VCaP (cell line): ENCODE data around the gene CLCN1.

Experiments
- H3K27ac ChIP-seq: fragments of 450-650 bp; 2 replicates; pipeline ENCODE4 v1.5.1; 2017
- TF ChIP-seq, protein P1 (sequence below): fragments of 450-650 bp; conservative IDR thresholded peaks from 2 replicates; pipeline ENCODE4 v1.5.1; 2017; ENCODE audit warnings: mild to moderate bottlenecking, moderate library complexity

Gene CLCN1

DNA sequence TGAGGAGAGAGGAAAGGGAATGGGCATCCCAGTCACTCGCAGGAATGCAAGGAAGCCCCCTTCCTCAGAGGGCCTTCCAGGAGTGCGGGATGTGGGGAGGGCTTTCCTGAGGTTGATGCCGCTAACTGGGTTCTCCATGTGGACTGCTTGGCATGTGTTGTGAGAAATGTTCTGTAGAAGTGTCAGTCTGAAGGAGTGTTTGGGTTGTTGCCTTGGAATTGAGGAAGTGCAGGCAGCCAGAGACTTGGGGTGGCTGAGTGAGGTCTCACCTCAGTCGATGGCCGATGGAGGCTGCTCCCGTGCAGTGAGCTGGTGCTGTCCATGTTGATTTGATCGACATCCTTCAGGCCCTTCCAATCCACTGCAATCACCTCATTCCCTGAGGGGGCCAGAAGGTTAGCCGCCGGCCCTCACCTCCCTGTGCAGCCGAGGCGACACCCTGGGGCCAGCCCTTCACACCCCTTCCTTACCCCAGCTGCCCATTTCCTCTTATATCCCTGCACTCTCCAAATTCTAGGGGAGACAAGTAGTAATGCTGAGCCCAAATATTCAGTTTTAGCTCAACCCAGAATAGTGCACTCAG lies 44.0 kb downstream of the CLCN1 start:
- TF ChIP-seq, protein P1, sequence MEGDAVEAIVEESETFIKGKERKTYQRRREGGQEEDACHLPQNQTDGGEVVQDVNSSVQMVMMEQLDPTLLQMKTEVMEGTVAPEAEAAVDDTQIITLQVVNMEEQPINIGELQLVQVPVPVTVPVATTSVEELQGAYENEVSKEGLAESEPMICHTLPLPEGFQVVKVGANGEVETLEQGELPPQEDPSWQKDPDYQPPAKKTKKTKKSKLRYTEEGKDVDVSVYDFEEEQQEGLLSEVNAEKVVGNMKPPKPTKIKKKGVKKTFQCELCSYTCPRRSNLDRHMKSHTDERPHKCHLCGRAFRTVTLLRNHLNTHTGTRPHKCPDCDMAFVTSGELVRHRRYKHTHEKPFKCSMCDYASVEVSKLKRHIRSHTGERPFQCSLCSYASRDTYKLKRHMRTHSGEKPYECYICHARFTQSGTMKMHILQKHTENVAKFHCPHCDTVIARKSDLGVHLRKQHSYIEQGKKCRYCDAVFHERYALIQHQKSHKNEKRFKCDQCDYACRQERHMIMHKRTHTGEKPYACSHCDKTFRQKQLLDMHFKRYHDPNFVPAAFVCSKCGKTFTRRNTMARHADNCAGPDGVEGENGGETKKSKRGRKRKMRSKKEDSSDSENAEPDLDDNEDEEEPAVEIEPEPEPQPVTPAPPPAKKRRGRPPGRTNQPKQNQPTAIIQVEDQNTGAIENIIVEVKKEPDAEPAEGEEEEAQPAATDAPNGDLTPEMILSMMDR = no peak
- H3K27ac ChIP-seq = no peak overlapping the region

GRCh38 chr7:143360788-143361551 lies 45.1 kb downstream of the CLCN1 start:
- TF ChIP-seq, protein P1 = no peak
- H3K27ac ChIP-seq = no peak overlapping the region

DNA sequence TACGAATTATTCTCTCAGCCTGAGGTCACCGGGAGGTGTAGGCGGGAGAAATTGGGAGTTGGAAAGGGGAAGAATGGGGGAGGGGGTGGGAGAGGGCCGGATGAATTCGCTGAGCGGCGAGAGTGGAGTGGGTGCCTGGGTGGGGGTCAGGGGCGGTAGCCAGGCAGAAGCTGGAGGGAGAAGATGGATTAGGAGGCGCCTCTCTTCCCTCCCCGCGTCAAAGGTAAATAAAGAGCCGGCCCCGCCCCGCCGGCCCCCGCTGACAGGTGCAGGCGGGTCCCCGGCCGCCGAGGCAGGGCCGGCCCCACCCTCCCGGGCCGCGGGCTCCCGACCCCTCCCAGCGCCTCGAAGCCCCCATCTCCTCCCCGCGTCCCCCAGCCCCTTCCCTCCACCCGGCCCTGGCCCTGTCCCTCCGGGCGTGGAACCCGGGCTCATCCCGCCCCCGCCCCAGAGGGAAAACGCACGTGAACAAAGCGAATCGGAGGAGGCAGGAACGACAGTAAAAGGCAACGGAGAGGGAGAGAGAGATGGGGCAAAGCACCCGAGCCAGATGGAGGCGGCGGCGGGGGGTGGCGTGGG lies 45.7 kb downstream of the CLCN1 start:
- peak overlapping the region; percentile 58; the same call in 1 of the 2 replicates for H3K27ac ChIP-seq
- TF ChIP-seq, protein P1 = no peak

DNA sequence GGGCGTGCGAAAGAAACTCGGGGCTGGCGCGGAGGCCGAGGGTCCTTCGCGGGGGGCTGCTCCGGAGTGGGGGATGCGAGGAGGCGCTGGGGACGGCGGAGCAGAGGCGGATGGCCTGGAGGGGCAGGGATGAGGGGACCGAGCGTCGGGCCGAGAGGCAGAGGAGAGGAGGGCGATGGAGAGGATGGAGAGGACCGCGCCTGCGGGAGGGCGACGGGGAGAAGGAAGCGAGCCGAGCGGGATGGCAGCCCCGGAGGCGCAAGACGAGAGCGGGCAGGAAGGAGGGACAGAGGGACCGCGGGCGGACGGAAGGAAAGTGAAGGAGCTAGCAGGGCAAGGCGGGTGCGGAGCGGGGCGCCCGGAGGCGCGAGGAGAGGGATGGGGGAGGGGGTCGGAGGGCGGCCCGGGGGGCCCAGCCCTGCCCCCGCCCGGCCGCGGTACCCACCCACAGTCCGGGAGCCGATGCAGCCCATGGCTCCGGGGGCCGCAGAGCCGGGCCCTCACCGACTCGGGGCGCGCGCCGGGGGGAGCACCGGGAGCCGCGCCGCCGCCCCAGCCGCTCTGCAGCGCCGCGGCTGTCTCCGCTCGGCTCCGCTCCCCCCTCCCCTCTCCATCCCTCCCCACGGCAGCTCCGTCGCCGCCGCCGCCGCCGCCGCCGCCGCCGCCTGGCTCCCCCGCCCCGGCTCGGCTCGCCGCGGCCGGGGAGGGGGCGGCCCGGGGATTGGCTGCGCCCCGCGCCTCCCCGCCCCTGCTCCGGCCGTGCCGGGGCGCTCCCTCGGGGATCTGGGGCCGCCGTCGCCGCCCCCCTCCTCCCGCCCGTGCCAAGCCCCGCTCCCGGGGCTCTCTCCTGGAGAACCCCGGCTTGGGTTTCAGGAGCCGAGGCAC lies 46.5 kb downstream of the CLCN1 start, which contains the start of gene FAM131B:
FAM131B (minus strand) TSS at position 583 of the 885 bp plus-strand sequence; CDS start at position 473, 110 bp downstream.
- peak within 1 kb of the TSS; percentile 58; the same call in 1 of the 2 replicates for H3K27ac ChIP-seq
- TF ChIP-seq, protein P1 = no peak

DNA sequence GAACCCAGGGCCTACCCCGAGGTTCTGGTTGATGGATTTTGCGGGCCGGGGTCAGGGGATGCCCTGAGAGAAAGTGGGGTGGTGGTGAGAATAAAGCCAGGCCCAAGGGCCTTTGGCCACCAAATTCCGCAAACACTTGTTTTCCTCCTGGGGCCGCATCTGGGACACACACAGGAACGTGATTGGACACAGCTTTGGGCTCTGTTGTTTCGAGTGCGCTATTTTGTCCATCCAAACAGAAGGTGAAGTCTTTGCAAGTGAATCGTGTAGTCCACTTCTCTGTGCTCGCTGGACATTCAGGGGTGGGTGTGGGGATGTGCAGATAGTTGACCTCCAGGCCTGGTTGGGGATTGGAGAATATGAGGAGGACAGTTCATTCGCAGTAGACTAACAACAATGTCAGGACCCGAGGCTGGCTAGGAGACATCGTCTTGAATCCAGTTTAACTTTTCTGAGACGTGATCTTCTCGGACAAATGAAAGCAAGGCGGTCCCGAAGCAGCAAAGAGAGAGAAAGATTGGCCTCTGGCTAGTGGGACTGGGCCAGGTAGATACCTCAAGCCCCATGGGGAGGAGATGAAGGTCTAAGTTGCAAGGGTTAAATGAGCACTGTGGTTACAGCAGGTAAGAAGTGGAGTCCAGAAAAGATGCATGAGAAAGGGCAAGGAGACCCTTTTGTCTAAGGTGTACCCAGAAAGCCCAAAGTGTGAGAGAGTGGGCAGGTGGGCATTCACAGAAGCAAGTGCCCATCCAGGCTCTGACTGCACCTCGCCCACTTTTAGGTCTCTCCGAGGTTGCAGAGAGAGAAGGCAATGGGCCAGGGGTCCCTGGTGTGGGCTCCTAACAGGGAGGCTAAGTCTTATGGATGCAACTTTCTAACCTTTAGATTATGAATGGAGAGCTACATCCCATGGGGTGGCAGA lies 47.4 kb downstream of the CLCN1 start:
- TF ChIP-seq, protein P1 = no peak
- peak overlapping the region; percentile 58; the same call in 1 of the 2 replicates for H3K27ac ChIP-seq

- TF ChIP-seq, protein P1 = no peak
- peak overlapping the region; percentile 53; the same call in 1 of the 2 replicates for H3K27ac ChIP-seq
These were observed 52.1 kb downstream of the CLCN1 start for GRCh38 chr7:143367972-143368371.
